ENCODE results near the gene CACNA1B. TPM values are rescaled to one million over a fixed set of nuclear protein-coding genes. Genes with fewer than 3 reads are reported as not detected.

Gene CACNA1B
- total and polyA plus RNA-seq, 2 donors (not counting 1 experiment from before 2014, with no cell fraction given), result 0.15 TPM; not detected in 1

GRCh38 chr9:138037140-138037539 lies 159.6 kb downstream of the CACNA1B start:
- Mint-ChIP-seq H3K27ac (no peak overlapping the region), H3K9me3 (ENCODE audit: insufficient read depth) (no peaks in the 10 kb centered on the region), H3K4me3 (no peak overlapping the region), H3K4me1 (no peaks in the 10 kb centered on the region), H3K27me3 (peaks cover 60% of the 10 kb centered on the region)
- Histone ChIP-seq H3K36me3 (replicated peaks in 1 of 2; ENCODE audit: control extremely low read depth in 1 of 2, control insufficient read depth in 1 of 2, extremely low read depth in 1 of 2, insufficient read depth in 2 of 2, low read length in 1 of 2) (no peaks in the 10 kb centered on the region), H3K79me2 (ENCODE audit: control insufficient read depth, insufficient read depth, low read length) (no peaks in the 10 kb centered on the region), H4K20me1 (ENCODE audit: control insufficient read depth, insufficient read depth, low read length, poor library complexity, severe bottlenecking) (no peaks in the 10 kb centered on the region), H3K4me1 (ENCODE audit: control insufficient read depth in 2 of 2, insufficient read depth in 2 of 2, low read length in 2 of 2) (no peaks in the 10 kb centered on the region), H3K27me3 (replicated peaks in 1 of 4; ENCODE audit: control extremely low read depth in 1 of 4, control insufficient read depth in 3 of 4, insufficient read depth in 4 of 4, low read length in 3 of 4) (peaks cover 0 to 10% (median 1%) of the 10 kb centered on the region in 4 experiments), H3K4me2 (replicated peaks; ENCODE audit: low read depth, low read length, poor library complexity, severe bottlenecking) (no peak overlapping the region), H2AFZ (ENCODE audit: insufficient read depth, low read depth, low read length, poor library complexity, severe bottlenecking) (no peak overlapping the region), H3K9ac (ENCODE audit: low read length) (no peak overlapping the region), H3K27ac (ENCODE audit: low read length in 2 of 2) (no peak overlapping the region), H3K4me3 (ENCODE audit: control extremely low read depth in 1 of 5, extremely low read depth in 1 of 5, insufficient read depth in 1 of 5, low read depth in 2 of 5, low read length in 4 of 5) (no peak overlapping the region), H3K9me3 (ENCODE audit: control extremely low read depth in 1 of 3, control insufficient read depth in 2 of 3, insufficient read depth in 1 of 3, low read length in 2 of 3) (peaks cover 0 to 2% (median 0%) of the 10 kb centered on the region in 3 donors)
- POLR2A ChIA-PET, result no interaction called here
- 79% methylated on average over 5 of the region's 6 CpGs for WGBS (ENCODE audit: insufficient coverage)
- ATAC-seq (ENCODE audit: low read depth), result no peak
- no peak for DNase-seq
- no peak for TF ChIP-seq CTCF (IDR thresholded peaks at IDR 0.05)
- no peak for TF ChIP-seq EZH2 (IDR thresholded peaks at IDR 0.05; ENCODE audit: borderline replicate concordance, insufficient read depth, low read depth, low read length, poor library complexity, severe bottlenecking)
- intact Hi-C loops (cut with micrococcal nuclease), result no loop called here
- CTCF ChIA-PET, result no interaction called here

GRCh38 chr9:138038244-138038671 lies 160.7 kb downstream of the CACNA1B start:
- H3K4me3 ChIP-seq (ENCODE audit: control extremely low read depth in 1 of 5, extremely low read depth in 1 of 5, insufficient read depth in 1 of 5, low read depth in 2 of 5, low read length in 4 of 5), result no peak overlapping the region
- Mint-ChIP-seq H3K9me3 (ENCODE audit: insufficient read depth) (no peaks in the 10 kb centered on the region), H3K4me1 (no peaks in the 10 kb centered on the region), H3K4me3 (no peak overlapping the region), H3K27ac (no peak overlapping the region), H3K27me3 (peaks cover 49% of the 10 kb centered on the region)
- H3K27me3 ChIP-seq (replicated peaks in 1 of 4; ENCODE audit: control extremely low read depth in 1 of 4, control insufficient read depth in 3 of 4, insufficient read depth in 4 of 4, low read length in 3 of 4), result peaks cover 0 to 10% (median 1%) of the 10 kb centered on the region in 4 experiments
- 56% methylated on average over 7 of the region's 7 CpGs for WGBS (ENCODE audit: insufficient coverage)
- H3K4me1 ChIP-seq (ENCODE audit: control insufficient read depth in 2 of 2, insufficient read depth in 2 of 2, low read length in 2 of 2), result no peaks in the 10 kb centered on the region
- DNase-seq (no peak), ATAC-seq (ENCODE audit: low read depth) (no peak)
- no peak overlapping the region for H2AFZ ChIP-seq (ENCODE audit: insufficient read depth, low read depth, low read length, poor library complexity, severe bottlenecking)
- CTCF ChIA-PET, result no interaction called here
- intact Hi-C loops (cut with micrococcal nuclease), result no loop called here
- POLR2A ChIA-PET, result no interaction called here
- no peaks in the 10 kb centered on the region for H3K9me3 ChIP-seq (ENCODE audit: control extremely low read depth in 1 of 3, control insufficient read depth in 2 of 3, insufficient read depth in 1 of 3, low read length in 2 of 3)
- H3K9ac ChIP-seq (ENCODE audit: low read length), result no peak overlapping the region
- no peak overlapping the region for H3K4me2 ChIP-seq (replicated peaks; ENCODE audit: low read depth, low read length, poor library complexity, severe bottlenecking)
- no peaks in the 10 kb centered on the region for H3K79me2 ChIP-seq (ENCODE audit: control insufficient read depth, insufficient read depth, low read length)
- no peak overlapping the region for H3K27ac ChIP-seq (ENCODE audit: low read length in 2 of 2)
- no peaks in the 10 kb centered on the region for H3K36me3 ChIP-seq (replicated peaks in 1 of 2; ENCODE audit: control extremely low read depth in 1 of 2, control insufficient read depth in 1 of 2, extremely low read depth in 1 of 2, insufficient read depth in 2 of 2, low read length in 1 of 2)
- H4K20me1 ChIP-seq (ENCODE audit: control insufficient read depth, insufficient read depth, low read length, poor library complexity, severe bottlenecking), result no peaks in the 10 kb centered on the region
- TF ChIP-seq CTCF (IDR thresholded peaks at IDR 0.05) (no peak), EZH2 (IDR thresholded peaks at IDR 0.05; ENCODE audit: borderline replicate concordance, insufficient read depth, low read depth, low read length, poor library complexity, severe bottlenecking) (no peak)
